Stimulated activated CD8-positive, alpha-beta memory T cell treated with anti-CD3 and anti-CD28 coated beads, Interleukin-15, amount 100 ng/mL, for 4 hours (primary cell): Measurements from ENCODE around the gene NOG.

ENCODE experiments used
- DNase-seq, 2 donors: peaks; one replicate each; pipeline ENCODE4 v3.0.0-alpha.2; 2020; ENCODE audit warnings: low read depth in 2 of 2

The NOG gene

DNA sequence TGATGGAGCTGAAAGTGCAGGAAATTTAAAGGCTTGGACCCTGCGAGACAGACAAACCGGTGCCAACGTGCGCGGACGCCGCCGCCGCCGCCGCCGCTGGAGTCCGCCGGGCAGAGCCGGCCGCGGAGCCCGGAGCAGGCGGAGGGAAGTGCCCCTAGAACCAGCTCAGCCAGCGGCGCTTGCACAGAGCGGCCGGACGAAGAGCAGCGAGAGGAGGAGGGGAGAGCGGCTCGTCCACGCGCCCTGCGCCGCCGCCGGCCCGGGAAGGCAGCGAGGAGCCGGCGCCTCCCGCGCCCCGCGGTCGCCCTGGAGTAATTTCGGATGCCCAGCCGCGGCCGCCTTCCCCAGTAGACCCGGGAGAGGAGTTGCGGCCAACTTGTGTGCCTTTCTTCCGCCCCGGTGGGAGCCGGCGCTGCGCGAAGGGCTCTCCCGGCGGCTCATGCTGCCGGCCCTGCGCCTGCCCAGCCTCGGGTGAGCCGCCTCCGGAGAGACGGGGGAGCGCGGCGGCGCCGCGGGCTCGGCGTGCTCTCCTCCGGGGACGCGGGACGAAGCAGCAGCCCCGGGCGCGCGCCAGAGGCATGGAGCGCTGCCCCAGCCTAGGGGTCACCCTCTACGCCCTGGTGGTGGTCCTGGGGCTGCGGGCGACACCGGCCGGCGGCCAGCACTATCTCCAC lies at the start of gene NOG:
NOG (plus strand) TSS at position 54 of the 674 bp plus-strand sequence; CDS start at position 579, 525 bp downstream.
- DNase-seq: peak in 1 of 2 donors; percentile 19

DNA sequence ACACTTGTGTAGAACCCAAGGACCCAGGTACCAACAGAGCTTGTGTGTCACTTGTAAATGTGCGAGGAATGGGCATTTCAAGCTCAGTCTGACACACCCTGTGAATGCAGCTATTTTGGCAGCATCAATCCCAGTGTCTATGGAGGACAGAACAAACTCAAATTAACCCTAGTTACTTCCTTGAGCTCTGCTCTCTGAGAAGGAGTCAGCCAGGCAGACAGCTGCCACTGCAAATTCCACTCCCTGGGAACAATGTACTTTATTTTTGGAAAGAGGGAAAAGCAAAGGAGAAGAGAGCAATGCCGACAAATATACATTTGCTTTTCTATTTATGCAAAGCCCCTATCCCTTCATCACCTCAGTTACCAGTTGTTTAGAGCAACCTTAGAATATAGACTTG lies 48.4 kb upstream of the NOG start:
- no peak for DNase-seq

DNA sequence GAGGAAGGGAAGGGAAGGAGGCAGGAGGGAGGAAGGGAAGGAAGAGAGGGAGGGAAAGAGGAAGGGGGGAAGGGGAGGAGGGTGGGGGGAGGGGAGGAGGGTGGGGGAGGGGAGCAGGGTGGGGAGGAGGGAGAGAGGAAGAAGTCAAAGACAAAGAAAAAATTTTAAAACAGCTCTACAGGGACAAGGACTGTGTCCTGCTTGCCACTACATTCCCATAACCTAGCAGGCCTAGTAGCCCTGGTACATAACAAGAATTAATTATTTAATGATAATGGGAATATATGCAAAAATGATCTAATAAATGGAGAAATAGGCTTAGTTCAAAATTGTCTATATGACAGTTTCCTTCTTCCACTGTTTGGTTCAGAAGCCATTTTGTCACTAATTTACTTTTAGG lies 47.6 kb upstream of the NOG start:
- DNase-seq: no peak

DNA sequence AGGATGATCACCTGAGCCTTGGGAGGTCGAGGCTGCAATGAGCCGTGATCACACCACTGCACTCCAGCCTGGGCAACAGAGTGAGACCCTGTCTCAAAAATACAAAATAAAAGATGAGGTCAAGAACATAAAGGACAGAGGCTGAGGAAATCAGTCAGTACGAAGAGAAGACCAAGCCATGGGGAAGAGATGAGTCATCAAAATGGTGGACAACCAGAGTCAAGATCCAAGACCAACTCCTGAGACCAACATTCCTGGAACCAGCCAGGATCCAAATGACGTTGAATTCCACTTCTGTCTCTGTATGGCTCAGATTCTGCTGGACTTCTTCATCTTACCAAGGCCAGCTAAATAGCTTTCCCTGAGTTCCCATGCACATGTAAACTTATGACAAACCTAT lies 44.8 kb upstream of the NOG start:
- no peak for DNase-seq

DNA sequence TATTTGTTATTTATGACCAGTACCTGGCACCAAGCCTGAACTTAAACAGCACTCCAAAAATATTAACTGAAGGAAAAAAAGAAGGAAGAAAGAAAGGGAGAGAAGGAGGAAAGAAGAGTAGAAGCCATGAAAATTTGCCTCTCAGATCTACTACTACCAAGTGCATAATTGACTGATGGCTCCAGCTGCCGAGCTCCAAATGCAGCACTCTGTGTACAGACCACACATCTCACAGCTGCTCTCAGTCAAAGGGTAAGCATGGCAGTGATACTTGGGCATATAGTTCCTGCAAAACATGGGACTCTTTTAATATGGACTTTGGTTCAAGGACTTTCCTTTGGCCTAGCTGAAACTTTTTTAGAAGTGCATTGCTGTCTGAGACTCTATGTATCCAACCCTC lies 44.0 kb upstream of the NOG start:
- no peak for DNase-seq

DNA sequence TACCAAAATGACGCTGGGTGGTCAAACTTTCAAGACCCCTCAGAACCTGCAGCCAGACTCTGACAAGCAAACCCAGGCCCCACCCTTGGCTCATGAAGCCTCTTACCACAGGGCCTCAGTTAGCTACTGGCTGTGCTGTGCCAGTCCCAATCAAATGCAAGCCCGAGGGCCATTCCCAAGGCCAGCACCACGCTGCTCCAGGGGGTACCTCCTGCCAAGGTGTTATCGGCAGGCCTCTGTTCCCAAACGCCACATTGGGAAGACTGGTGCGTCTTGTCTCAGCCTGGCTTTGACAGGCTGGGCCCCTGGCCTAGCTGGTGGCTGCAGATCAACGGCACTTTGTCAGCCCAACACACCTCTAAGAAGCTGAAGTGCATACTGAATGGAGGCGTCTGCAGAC lies 35.8 kb upstream of the NOG start:
- no peak for DNase-seq

DNA sequence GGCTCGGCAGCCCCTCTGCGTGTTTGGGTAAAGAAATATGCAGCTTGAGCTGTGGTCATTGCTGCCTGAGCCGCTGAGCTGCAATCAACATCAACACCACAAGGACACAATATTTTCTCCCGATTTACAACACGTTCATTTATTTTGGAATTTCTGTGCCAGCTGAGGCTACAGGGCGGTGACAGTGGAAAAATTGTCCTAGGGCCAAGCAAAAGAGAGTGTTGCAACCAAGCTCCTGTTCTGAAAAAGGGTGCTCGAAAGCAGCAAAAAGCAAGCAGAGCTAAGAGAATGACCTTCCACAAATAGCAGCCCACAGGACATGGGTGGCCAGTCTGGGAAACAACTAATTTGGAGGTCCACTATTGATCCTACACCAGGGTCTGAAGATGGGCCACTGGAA lies 35.4 kb upstream of the NOG start:
- no peak for DNase-seq

DNA sequence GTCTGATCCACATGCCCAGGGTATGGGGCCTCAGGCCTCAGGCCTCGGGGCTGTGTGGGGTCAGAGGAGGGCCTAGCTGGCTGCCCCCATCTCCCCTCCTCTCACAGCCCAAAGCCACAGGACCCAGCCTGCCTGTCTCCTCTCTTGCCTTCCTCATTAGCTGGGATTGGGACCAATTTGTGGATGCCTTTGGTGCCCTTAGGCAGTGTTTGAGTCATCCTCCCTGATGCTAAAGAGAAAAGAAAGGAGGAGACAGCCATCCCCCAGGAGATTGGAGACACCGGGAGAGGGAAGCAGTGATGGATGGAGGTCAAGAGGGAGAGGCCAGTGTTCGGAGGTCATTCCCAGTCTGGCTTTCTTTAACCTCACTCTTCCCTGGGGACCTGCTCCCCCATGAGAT lies 23.3 kb upstream of the NOG start:
- no peak for DNase-seq

DNA sequence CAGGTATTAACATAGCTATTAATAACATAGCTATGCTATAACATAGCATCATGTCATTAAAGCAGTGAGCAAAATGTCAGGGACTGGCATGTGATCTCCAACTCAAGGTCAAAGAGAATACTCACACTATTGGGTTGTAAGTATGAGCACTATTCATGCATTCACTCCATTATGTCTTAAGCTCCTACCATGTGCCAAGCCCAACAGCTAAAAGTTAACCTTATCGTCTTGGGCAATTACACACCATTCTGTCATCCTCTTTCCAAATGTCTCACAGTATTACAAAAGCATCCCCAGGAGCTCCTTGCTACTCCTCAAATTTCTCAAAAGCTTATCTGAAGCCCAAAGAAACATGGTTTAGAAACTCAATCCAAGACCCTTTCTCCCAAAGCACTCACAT lies 22.0 kb upstream of the NOG start:
- DNase-seq: no peak

DNA sequence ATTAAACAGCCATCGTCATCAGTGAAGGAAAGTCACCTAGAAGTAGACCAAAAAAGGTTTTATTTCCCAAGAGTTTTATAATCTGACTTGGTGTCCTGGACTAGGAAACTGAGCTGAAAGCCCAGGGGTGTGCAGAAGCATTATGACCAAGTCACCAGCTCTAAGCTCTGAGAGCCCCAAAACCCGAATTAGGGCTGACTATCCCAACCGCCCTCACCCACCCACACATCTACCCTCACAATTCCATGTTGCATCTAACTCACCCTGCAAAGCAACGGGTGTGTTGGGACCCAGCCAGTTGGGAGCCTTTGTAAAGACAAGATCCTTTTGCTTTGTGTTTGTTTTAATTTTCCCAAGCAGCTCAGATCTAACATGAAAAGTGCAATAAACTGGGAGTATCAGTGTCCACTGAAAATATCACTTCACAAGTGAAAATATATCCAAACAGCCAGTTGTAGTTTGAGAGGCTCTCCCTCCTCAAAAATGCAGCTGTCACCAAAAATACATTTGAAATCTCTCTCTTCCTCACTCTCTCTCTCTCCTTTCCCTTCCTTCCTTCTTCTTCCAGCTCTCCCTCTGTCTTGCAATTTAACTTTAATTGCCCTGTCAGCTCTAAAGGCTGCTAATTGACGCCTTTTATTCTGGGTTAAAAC lies 16.2 kb upstream of the NOG start:
- no peak for DNase-seq

DNA sequence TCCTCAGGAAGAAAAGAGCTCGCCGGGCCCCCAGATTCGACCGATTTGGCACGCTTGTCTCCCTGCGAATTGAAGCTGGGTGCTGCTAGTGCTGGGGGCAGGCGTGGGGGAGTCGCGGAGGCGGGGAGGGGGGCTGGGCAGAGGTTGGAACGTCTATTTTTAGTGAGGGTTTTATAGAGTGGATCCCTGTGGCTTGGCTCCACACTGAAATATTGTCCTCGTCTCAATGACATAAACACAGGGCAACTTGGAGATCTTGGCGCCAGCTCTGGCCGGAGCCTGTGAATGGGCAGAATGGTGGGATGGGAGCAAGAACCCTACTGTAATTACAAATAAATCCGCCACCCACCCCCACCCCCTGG lies 15.7 kb upstream of the NOG start:
- DNase-seq: no peak

DNA sequence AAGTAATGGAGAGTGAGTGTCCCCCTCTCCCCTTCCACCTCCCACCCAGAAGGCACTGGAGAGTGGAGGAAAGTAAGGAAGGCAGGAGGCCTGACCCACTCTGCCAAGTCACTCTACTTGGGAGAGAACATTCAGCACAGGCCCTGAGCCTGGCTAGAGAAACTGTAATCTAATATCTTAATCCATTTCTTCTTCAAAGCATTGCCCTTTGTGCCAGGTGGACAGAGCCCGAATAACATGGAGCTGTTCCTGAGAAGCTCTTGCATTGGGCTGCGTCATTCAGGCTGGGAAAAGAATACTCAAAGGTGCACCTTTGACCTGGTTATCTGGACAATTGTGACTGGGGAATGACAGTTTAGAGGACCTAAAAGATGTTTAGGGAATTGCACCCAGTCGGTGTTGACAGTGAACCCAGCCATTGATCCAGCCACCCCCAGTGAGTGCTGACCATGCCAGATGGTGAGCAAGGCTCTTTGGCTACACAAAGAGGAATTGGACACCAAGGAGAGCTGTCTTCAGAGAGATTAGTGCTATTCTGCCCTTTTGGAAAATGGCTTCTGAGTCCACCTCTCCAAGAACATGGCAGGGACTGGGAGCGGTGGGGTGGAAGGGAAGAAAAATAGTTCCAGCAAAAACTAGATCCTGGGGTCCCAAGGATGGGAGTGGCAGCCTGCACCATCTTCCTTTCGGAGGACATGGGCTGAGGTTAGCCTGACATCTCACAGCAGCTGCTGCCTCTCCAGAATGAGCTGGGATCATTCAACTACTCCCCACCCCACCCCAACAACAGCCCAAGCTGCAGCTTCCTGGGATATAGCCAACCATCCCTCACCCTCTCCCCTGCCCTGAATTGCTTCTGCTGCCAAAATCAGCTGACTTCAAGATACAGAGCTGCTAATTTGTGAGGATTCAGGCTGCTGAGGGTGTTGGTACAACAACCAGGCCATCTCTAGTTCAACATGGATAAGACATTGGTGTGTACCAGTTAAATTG lies 11.6 kb upstream of the NOG start:
- no peak for DNase-seq

DNA sequence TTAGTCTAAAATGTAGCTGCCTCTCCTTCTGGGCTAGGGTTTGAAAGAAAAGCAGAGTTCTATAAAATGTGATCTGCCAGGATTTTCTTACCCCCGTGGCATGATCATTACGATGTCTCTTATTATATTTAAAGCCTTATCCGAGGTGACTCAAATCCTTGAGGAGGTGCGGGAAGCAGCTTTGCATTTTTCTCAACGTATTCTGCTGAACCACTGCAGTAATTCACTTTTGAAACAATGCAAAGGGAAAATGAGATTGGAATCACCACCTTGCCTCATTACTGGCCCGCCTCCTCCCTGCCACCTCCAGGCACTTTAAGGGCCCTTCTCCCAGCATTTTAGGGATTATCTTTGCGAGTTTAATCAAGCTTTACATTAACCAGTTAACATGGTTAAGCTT lies 9.7 kb upstream of the NOG start:
- DNase-seq: no peak

DNA sequence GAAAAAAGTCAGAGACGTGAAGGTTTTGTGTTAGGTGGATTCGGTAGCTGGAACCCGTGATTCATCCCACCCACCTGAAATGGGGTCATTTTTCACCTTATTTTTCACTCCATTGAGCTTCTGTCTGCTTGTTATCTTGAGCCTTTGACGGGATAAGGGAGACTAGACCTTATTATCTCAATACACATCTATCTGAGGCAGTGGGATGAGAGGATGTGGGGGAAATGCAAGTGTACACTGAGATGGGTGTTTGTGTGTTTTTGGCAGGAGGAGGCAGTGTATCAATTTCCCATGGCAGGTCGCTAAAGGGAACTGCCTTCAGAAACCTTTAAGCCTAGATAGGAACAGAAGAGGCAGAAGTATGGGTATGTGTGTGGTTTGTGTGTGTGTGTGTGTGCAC lies 6.2 kb upstream of the NOG start:
- DNase-seq: no peak

DNA sequence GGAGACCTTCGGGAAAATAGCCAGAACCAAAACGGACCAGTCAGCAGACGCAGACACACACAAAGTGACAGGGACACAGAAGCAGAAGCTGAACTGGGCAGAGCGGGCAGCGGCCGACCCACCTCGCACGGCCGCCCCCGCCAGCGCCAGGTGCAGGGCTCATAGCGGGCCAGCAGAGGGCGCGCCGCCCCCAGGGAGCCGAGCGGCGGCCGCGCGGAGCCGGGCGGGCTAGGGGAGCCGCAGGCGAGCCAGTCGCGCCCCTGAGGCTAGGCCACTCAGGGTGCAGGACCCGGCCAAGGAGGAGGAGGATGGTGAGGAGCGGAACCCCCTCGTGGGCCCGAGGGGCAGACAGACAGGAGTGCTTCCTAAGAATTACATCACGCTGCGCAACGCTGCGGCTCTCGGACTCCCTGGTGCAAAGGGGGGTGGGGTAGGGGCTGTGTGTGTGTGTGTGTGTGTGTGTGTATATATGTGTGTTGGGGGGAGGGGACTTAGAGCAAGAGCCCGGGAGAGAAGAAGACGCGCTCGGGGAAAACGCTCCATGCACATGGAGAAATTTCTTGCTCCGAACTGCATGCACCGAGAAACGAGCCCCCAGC lies 913 bp upstream of the NOG start:
- DNase-seq: peak in 1 of 2 donors; percentile 37

DNA sequence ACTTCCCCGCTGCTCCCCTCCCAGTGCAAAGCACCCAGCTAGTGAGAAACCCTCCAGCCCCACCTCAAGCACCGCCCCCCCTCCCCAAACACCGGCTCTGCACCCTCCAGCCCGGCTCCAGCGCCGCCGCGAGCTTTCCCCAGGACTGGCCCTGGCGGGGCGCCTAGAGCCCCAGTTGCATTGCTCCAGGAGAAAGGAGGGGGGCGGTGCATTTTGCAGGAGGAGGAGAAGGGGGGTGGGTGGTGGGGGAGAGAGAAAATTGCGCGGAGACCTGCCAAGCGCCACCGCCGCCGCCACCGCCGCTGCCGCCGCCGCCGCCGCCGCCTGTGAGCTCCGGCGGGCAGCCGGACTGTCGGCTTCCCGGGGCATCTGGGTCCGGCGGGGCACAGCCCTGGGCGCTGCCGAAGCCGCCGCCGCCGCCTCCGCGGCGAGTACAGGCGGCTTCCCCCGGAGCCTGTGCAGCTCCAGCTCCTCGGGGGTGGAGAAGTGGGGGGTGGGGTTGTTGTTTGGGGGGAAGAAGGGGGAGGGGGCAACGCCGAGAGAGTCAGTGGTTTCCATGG lies 333 bp upstream of the NOG start:
- DNase-seq: no peak

DNA sequence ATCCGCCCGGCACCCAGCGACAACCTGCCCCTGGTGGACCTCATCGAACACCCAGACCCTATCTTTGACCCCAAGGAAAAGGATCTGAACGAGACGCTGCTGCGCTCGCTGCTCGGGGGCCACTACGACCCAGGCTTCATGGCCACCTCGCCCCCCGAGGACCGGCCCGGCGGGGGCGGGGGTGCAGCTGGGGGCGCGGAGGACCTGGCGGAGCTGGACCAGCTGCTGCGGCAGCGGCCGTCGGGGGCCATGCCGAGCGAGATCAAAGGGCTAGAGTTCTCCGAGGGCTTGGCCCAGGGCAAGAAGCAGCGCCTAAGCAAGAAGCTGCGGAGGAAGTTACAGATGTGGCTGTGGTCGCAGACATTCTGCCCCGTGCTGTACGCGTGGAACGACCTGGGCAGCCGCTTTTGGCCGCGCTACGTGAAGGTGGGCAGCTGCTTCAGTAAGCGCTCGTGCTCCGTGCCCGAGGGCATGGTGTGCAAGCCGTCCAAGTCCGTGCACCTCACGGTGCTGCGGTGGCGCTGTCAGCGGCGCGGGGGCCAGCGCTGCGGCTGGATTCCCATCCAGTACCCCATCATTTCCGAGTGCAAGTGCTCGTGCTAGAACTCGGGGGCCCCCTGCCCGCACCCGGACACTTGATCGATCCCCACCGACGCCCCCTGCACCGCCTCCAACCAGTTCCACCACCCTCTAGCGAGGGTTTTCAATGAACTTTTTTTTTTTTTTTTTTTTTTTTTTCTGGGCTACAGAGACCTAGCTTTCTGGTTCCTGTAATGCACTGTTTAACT lies 1.0 kb downstream of the NOG start:
- DNase-seq: no peak

DNA sequence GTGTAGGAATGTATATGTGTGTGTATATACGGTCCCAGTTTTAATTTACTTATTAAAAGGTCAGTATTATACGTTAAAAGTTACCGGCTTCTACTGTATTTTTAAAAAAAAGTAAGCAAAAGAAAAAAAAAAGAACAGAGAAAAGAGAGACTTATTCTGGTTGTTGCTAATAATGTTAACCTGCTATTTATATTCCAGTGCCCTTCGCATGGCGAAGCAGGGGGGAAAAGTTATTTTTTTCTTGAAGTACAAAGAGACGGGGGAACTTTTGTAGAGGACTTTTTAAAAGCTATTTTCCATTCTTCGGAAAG lies 1.6 kb downstream of the NOG start:
- no peak for DNase-seq

DNA sequence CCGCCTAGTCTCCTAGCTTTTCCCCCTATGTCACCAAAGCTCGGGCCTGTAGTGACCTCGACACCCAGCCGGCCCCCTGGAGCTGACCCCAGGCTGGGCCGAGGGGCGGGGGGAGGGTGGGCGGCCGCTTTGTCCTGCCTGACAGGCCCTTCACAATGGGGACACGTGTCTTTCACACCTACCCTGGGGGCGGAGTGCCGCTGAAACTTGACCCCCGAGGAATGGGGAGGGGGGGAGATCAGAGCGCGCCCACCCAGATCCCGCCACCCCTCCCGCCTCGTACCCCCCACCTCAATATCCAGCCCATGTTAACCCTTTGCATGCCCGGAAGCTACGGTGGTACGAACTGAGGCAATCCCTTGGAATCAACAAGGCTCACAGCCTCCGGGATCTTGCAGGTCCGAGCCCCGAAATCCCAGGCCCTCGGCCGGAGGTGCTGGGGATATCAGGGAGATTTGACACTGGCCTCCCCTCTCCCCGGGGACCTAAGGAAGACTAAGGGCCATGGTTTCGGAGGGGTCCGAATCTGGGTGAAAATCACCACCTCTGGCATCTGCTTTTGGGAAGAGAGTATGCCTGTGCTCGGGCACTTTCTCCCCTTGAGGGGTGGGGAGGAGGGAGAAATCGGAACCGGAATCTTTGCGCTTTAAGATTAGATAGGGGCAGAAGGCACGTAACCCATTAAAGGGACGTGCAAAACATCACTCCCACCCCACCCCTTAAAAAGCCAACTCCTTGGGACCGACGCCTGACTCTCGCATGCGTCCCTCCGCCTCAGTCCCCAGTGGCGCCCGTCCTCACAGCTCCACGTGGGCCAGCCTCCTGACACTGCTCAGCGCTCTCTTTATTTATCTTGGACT lies 2.6 kb downstream of the NOG start:
- DNase-seq: no peak
